ENCODE measurements around the gene PNKP. TPM values are rescaled to one million over a fixed set of nuclear protein-coding genes. Genes with fewer than 3 reads are reported as not detected.
A peak's percentile ranks its signal among the peaks of the same experiment; 100 is the strongest.

Gene PNKP
- total RNA-seq, 4 donors from 2014 or later = 14.9 to 43.4 (median 21.1) TPM

DNA sequence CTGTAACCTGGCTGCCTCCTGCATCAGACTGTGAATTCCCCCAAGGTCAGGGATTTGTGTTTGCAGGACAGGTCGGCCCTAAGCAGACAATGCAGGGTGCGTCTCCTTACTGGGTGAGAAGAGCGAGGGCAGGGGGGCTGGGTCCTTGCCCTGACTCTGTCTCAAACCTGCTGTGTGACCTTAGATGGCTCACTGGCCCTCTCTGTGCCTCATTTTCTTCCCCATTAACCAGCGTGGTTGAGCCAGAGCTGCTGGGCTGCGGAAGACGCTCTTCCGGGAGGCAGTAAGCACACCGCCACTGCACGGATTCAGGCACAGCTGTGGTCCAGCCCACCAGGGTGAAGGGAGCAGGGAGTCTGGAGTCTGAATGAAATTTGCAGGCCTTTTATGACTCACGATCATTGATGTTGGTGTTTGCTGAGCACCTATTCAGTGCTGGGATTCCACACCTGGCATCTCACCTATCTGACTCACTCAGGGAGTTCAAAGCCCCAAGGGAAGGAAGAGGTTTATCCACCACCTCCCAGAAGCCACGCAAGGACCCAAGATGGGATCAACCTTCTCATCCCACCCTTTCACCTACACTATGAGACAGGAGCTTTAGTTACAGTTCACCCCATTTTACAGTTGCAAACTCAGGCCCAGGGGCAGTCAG lies 7.3 kb upstream of the PNKP start:
- H3K36me3 ChIP-seq = peaks cover 0 to 28% of the 10 kb centered on the region in 2 donors
- no peak for TF ChIP-seq POLR2A (IDR thresholded peaks at IDR 0.05)
- TF ChIP-seq, protein P1, sequence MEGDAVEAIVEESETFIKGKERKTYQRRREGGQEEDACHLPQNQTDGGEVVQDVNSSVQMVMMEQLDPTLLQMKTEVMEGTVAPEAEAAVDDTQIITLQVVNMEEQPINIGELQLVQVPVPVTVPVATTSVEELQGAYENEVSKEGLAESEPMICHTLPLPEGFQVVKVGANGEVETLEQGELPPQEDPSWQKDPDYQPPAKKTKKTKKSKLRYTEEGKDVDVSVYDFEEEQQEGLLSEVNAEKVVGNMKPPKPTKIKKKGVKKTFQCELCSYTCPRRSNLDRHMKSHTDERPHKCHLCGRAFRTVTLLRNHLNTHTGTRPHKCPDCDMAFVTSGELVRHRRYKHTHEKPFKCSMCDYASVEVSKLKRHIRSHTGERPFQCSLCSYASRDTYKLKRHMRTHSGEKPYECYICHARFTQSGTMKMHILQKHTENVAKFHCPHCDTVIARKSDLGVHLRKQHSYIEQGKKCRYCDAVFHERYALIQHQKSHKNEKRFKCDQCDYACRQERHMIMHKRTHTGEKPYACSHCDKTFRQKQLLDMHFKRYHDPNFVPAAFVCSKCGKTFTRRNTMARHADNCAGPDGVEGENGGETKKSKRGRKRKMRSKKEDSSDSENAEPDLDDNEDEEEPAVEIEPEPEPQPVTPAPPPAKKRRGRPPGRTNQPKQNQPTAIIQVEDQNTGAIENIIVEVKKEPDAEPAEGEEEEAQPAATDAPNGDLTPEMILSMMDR (IDR thresholded peaks at IDR 0.05 in 4 of 5, conservative IDR thresholded peaks at IDR 0.05 in 1 of 5) = no peak
- H3K4me3 ChIP-seq = peak overlapping the region in 1 of 4 donors; percentile 92
- peaks cover 40 to 47% of the 10 kb centered on the region in 2 donors for H3K4me1 ChIP-seq
- intact Hi-C loops (cut with DNase I; ENCODE audit: low total_unique reads) = loop anchor here (5.0 to 10.0 kb wide), 4 partner anchors 328 to 1240 kb away; partner anchors contain the start of genes DBP, MYH14 and RPS11
- in situ Hi-C loops (cut with MboI; ENCODE audit: low sequenced_read_pairs in 4 of 4) = loop anchor here in 2 of 4 donors (10.0 kb wide), 1 partner anchor 60 kb away; the partner anchor contains the start of genes FUZ (in 2 of the 2) and MED25 (in 2 of the 2)
- H3K9me3 ChIP-seq = no peaks in the 10 kb centered on the region
- no peaks in the 10 kb centered on the region for H3K27me3 ChIP-seq
- ATAC-seq (no peak), DNase-seq (no peak)
- H3K27ac ChIP-seq = peak overlapping the region; percentile 91 to 100 (median 99)

GRCh38 chr19:49873834-49874233 lies 6.5 kb upstream of the PNKP start:
- in situ Hi-C loops (cut with MboI; ENCODE audit: low sequenced_read_pairs in 4 of 4) = loop anchor here in 2 of 4 donors (10.0 kb wide), 1 partner anchor 59 kb away; the partner anchor contains the start of genes FUZ (in 2 of the 2) and MED25 (in 2 of the 2)
- ATAC-seq = no peak
- Histone ChIP-seq H3K4me1 (peaks cover 42 to 44% of the 10 kb centered on the region in 2 donors), H3K9me3 (no peaks in the 10 kb centered on the region), H3K27ac (peak overlapping the region in 3 of 4 donors; percentile 91 to 100 (median 99)), H3K4me3 (no peak overlapping the region), H3K36me3 (peaks cover 0 to 20% of the 10 kb centered on the region in 2 donors), H3K27me3 (no peaks in the 10 kb centered on the region)
- intact Hi-C loops (cut with DNase I; ENCODE audit: low total_unique reads) = loop anchor here (10.0 kb wide), 1 partner anchor 1239 kb away; the partner anchor contains the start of gene DBP
- no peak for DNase-seq
- no peak for TF ChIP-seq POLR2A (IDR thresholded peaks at IDR 0.05)
- TF ChIP-seq, protein P1 (IDR thresholded peaks at IDR 0.05 in 4 of 5, conservative IDR thresholded peaks at IDR 0.05 in 1 of 5) = no peak

DNA sequence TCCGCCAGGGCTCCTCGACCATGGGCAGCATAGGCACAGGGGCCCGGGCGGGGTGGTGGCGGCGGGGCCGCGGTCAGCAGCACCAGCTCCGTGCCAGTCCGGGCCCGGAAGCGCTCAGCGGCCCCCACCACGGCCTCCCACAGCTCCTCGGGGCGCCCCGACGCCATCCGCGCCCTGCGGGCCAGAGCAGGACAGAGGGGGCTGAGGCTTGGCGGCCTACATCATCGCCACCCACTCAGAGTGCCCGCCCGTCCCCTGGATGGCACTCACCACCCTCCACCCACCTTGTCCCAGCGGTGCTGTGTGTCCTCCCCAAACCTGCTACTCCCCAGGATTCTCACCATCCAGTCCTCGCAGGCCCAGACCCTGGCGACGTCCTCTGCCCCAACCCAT lies 5.7 kb upstream of the PNKP start:
- in situ Hi-C loops (cut with MboI; ENCODE audit: low sequenced_read_pairs in 4 of 4) (loop anchor here in 2 of 4 donors (10.0 kb wide), 1 partner anchor 58 kb away; the partner anchor contains the start of genes FUZ (in 2 of the 2) and MED25 (in 2 of the 2)), intact Hi-C loops (cut with DNase I; ENCODE audit: low total_unique reads) (loop anchor here (10.0 kb wide), 1 partner anchor 1238 kb away; the partner anchor contains the start of gene DBP)
- no peaks in the 10 kb centered on the region for H3K27me3 ChIP-seq
- H3K27ac ChIP-seq = no peak overlapping the region
- peaks cover 42 to 44% of the 10 kb centered on the region in 2 donors for H3K4me1 ChIP-seq
- no peak for ATAC-seq
- peaks cover 0 to 16% of the 10 kb centered on the region in 2 donors for H3K36me3 ChIP-seq
- H3K4me3 ChIP-seq = no peak overlapping the region
- DNase-seq = no peak
- no peaks in the 10 kb centered on the region for H3K9me3 ChIP-seq
- TF ChIP-seq, protein P1 (IDR thresholded peaks at IDR 0.05 in 4 of 5, conservative IDR thresholded peaks at IDR 0.05 in 1 of 5) = no peak
- no peak for TF ChIP-seq POLR2A (IDR thresholded peaks at IDR 0.05)

- intact Hi-C loops (cut with DNase I; ENCODE audit: low total_unique reads) (loop anchor here (10.0 kb wide), 1 partner anchor 1238 kb away; the partner anchor contains the start of gene DBP), in situ Hi-C loops (cut with MboI; ENCODE audit: low sequenced_read_pairs in 4 of 4) (loop anchor here in 2 of 4 donors (10.0 kb wide), 1 partner anchor 58 kb away; the partner anchor contains the start of genes FUZ (in 2 of the 2) and MED25 (in 2 of the 2))
- Histone ChIP-seq H3K4me1 (peaks cover 48% of the 10 kb centered on the region in 2 donors), H3K27ac (peak overlapping the region in 2 of 4 donors; percentile 5 to 45), H3K9me3 (no peaks in the 10 kb centered on the region), H3K4me3 (no peak overlapping the region), H3K36me3 (peaks cover 0 to 16% of the 10 kb centered on the region in 2 donors), H3K27me3 (no peaks in the 10 kb centered on the region)
- ATAC-seq (no peak), DNase-seq (no peak)
- no peak for TF ChIP-seq POLR2A (IDR thresholded peaks at IDR 0.05)
- TF ChIP-seq, protein P1 (IDR thresholded peaks at IDR 0.05 in 4 of 5, conservative IDR thresholded peaks at IDR 0.05 in 1 of 5) = no peak
These were observed 5.1 kb upstream of the PNKP start for GRCh38 chr19:49872245-49873128.

Measured in gastrocnemius medialis (tissue), 4 donors.